NCI-H510A (cell line): ENCODE measurements around the gene EFHC2.
A peak's percentile ranks its signal among the peaks of the same experiment; 100 is the strongest.
"Not testable (repeated sequence)": the region's sequence is repeated elsewhere in the genome, so short reads cannot be mapped to it uniquely, and the experiment has no call there.

Experiments
- DNase-seq: peaks from one replicate; lab custom pipeline; 2025; lab: John Stamatoyannopoulos, UW

The EFHC2 gene

DNA sequence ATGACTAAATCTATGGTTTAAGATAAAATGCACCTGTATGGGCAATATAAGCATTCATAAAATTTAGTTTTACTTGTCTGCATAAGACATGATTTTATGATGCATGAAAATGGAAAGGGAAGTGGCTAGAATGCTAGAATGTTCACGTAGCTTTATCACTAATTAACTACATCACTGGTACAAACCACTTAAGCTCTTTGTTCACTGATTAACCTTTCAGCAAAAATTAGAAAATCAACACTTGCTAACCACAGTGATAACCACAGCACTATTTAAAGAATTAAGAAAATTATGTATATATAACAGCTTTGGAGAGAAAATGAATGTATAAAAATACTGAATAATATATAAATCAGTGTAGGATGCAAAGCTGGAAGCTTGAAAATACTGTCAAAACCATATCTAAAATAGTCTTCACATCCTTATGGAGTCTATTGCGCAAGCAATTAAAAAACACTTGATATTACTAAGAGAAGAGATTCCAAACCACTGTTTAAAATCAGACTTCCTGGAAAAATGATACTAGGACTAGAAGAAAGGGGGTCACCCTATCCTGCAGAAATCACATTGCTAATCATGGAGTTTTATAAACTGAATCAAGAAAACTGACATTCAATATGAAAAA is 51.9 kb downstream of the EFHC2 start:
- DNase-seq = no peak

DNA sequence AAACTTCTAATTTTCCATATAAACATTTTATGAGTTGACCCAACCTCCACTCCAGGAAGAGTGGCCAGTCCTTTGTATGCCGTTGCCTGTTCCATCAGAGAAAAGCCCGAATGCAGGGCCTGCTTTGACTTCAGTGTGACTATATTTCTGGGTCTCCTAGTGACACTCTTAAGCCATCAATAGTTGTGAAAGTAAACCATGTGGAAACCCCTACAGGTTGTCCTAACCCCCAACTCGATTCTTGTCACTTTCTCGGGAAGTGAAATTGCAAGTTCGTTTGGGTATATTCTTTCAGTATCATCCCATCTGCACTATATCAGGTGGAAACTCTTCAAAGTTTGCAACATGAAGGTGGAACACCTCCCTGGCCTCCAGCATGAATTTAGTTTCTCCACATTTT is 52.8 kb downstream of the EFHC2 start:
- DNase-seq = no peak

GRCh38 chrX:44282753-44283152 is 60.7 kb downstream of the EFHC2 start:
- no peak for DNase-seq

- DNase-seq = no peak
These were observed 63.4 kb downstream of the EFHC2 start for GRCh38 chrX:44280116-44280515.

DNA sequence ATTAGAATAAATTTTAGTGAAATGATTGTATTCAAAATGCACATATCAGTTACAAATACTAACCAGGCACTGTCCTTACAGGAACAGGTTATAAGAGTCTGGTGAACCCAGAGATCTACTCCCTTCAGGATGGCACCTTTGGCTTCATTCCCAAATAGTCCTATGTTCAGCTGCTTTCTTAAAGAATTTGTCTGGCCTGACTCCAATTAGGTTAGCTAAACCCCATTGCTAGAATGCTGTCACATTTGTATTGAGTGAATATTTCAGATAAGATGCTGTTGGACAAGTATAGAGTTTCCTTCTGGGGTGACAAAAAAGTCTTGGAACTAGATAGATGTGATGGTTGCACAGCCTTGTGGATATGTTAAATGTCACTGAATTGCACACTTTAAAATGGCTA is 69.4 kb downstream of the EFHC2 start:
- no peak for DNase-seq

DNA sequence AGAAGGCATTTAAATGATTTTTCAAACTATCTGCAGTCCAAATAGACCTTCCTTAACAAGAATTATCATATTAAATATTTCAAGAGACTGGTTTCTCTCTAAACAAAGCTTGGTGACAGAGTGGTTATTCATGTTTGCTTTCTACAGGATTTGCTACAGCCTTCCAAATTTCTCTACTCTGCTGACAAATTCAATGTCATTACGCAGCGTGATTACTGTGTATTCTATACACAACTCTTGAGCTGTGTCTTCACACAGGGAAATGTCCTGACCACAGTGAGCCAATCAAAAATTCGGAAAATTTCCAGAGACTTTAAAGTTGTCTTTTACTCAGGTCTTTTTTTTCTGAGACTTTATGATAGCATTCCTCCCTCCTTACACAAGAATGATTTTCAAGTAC is 75.6 kb downstream of the EFHC2 start:
- no peak for DNase-seq

GRCh38 chrX:44267116-44267515 is 76.4 kb downstream of the EFHC2 start:
- DNase-seq = no peak

GRCh38 chrX:44265559-44265958 is 77.9 kb downstream of the EFHC2 start:
- DNase-seq = no peak

DNA sequence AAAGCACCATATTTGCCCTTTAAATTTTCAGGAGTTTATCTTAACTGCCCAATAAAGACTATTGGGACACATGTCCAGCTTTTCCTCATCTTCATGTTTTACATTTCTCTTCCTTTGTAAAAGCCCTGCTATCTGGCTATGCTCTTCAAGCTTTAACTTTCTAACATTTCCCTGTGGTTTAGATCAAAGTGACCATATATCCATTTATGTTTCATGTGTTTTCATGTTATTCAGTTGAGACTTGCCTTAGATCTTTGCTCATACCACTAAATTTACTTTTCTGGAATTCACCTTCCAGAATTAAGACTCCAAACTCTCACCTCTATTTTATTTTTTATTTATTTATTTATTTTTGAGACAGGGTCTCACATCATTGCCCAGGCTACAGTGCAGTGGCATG is 78.5 kb downstream of the EFHC2 start:
- DNase-seq = no peak

- no peak for DNase-seq
These were observed 82.2 kb downstream of the EFHC2 start for GRCh38 chrX:44261286-44261685.

GRCh38 chrX:44260609-44261008 is 82.9 kb downstream of the EFHC2 start:
- DNase-seq = no peak

GRCh38 chrX:44255742-44256141 is 87.7 kb downstream of the EFHC2 start:
- not testable (repeated sequence) for DNase-seq

- no peak for DNase-seq
These were observed 89.9 kb downstream of the EFHC2 start for GRCh38 chrX:44253575-44253942.

DNA sequence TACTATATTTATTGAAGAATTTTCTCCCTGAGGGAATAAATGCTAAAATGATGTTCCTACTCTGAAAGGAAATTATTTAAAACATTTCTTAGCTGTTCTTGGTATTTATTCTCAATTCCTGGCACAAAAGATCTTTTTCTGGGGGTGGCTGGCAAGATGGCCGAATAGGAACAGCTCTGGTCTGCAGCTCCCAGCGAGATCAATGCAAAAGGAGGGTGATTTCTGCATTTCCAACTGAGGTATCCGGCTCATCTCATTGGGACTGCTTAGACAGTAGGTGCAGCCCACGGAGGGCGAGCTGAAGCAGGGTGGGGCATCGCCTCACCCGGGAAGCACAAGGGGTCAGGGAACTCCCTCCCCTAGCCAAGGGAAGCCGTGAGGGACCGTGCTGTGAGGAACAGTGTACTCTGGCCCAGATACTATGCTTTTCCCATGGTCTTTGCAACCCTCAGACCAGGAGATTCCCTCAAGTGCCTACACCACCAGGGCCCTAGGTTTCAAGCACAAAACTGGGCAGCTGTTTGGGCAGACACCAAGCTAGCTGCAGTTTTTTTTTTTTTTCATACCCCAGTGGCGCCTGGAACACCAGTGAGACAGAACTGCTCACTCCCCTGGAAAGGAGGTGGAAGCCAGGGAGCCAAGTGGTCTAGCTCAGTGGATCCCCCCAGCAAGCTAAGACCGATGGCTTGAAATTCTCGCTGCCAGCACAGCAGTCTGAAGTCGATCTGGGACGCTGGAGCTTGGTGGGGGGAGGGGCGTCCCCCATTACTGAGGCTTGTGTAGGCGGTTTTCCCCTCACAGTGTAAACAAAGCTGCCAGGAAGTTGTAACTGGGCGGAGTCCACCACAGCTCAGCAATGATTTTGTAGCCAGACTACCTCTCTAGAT is 90.5 kb downstream of the EFHC2 start:
- DNase-seq = peak; percentile 5

- no peak for DNase-seq
These were observed 96.0 kb downstream of the EFHC2 start for GRCh38 chrX:44247468-44247867.

DNA sequence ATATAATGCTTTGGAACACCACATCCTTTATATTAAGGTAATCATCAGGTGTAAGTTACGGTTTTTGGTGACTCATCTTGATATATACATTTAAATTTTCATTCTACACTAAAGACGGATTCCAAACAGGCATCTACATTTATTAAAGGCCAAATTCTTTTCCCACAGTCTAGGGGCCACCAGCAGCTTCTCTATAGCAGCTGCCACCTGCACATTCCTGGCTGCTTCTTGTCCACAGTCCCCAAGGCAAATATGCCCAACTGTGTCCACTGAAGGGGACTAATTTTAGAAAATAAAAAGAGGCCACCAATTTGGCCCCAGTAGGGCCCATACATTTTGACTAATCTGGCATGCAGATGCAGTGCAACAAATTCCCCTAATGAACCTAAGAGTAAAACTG is 96.6 kb downstream of the EFHC2 start:
- no peak for DNase-seq

GRCh38 chrX:44245733-44246132 is 97.7 kb downstream of the EFHC2 start:
- no peak for DNase-seq

DNA sequence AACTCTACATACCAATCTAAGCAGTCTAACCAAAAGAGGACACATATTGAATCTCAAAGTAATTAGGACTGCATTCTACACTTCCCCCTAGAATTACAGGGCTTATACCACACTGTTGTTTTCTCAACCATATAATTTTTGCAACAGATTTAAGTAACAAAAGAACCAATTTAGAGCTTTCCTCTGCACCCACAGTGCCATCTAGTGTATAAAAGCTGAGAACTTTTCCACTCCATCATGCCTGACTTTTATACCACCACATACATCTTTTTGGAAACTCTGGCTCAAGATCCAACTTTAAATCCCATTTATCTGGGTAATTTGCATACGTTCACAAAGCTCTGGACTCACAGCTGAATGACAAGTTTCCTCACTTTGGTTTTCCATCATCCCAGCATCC is 99.5 kb downstream of the EFHC2 start:
- DNase-seq = no peak

DNA sequence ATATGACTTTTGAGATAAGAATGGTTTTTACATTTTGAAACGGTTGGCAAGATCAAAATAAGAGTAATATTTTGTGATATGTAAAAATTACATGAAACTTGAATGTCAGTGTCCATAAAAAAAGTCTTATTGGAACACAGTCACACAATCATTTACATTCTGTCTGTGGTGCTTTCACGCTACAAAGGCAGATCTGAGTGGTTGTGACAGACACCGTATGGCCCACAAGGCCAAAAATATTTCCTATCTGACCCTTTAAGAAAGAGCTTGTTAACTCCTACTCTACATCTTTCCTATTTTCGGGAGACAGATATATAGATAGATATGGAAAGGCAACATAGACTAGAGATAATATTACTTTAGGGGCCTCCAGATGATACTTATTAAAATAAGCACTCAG is 101.9 kb downstream of the EFHC2 start:
- no peak for DNase-seq

GRCh38 chrX:44240036-44240435 is 103.4 kb downstream of the EFHC2 start:
- DNase-seq = no peak

DNA sequence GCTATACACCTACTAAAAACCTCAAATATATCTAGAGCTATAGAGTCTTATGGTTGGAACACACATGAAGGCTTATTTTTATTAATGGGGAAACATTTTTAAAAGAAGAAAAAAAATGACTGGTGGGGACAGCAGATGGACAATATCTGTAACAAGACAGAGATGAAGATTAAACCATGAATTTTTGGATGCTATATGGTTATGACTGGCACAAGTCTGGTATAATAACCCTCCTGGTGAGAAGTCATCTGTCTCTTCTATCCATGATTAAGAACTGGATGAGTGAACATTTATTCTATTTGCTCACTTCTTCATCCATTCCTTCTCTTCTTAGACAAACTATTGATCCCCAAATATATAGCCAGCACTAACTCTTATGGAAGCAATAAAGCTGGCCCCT is 104.4 kb downstream of the EFHC2 start:
- no peak for DNase-seq

DNA sequence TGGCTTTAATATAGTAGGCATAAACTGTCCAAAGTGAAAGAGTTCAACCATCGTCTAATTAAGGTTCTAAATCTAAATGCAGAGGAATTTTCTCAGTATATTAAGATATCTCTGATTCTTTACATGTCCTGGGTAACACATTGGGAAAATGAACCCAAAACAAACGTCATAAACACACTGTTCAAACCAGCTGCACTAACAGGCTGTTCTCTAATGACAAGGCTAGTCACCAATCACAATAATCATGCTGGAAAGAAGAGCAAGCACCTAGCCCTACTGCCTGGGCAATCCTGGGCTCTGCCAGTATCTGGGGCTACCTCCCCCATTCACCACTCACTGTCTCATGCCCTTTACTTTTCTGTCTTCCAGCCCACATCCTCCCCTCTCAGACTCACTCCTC is 107.9 kb downstream of the EFHC2 start:
- DNase-seq = no peak

GRCh38 chrX:44234541-44234940 is 108.9 kb downstream of the EFHC2 start:
- no peak for DNase-seq

- no peak for DNase-seq
These were observed 109.4 kb downstream of the EFHC2 start for GRCh38 chrX:44234116-44234515.
